K562 (cell line): ENCODE measurements around the gene ARL13B. TPM values are rescaled to one million over a fixed set of nuclear protein-coding genes. Genes with fewer than 3 reads are reported as not detected.

Experiments
- ATF1 ChIP-seq, 2 experiments: fragments of 450-650 bp in 1 of 2; IDR thresholded peaks; 2 replicates each; pipeline ENCODE4 v1.6.1; 2016; ENCODE audit warnings: missing compliant biosample characterization in 1 of 2, missing genetic modification characterization in 1 of 2
- CBX1 ChIP-seq: sonication (generic); IDR thresholded peaks from 2 replicates; pipeline ENCODE4 v1.6.1; 2016; ENCODE audit warnings: antibody characterized with exemption, low read depth, mild to moderate bottlenecking
- CHD1 ChIP-seq: fragments of 200-600 bp; sonication (generic); IDR thresholded peaks from one replicate; pipeline ENCODE4 v1.6.1; 2012; ENCODE audit warnings: mild to moderate bottlenecking, moderate library complexity, low read length, inconsistent platforms
- CREB1 ChIP-seq, 2 experiments: sonication (generic) in 1 of 2; formaldehyde crosslinking in 1 of 2; IDR thresholded peaks; 2 replicates each; pipeline versions ENCODE4 v1.6.1 to v1.8.0; 2012 to 2022; ENCODE audit warnings: inconsistent platforms in 1 of 2, mild to moderate bottlenecking in 1 of 2, missing genetic modification reagents in 1 of 2, moderate library complexity in 1 of 2
- E2F3 ChIP-seq: fragments of 250-450 bp; sonication (Bioruptor Pico); IDR thresholded peaks from 2 replicates; pipeline ENCODE4 v1.4.0; 2020; ENCODE audit warnings: mild to moderate bottlenecking
- EP300 ChIP-seq: IDR thresholded peaks from 2 replicates; pipeline ENCODE4 v1.6.1; 2012; ENCODE audit warnings: low read length, improper control_type of control experiment
- FOXP1 ChIP-seq: sonication (generic); formaldehyde crosslinking; IDR thresholded peaks from 2 replicates; pipeline ENCODE4 v1.8.0; 2022; ENCODE audit warnings: mild to moderate bottlenecking, missing genetic modification reagents
- HCFC1 ChIP-seq: IDR thresholded peaks from 2 replicates; pipeline ENCODE4 v1.6.1; 2012; ENCODE audit warnings: low read depth, low read length, improper control_type of control experiment
- MTA3 ChIP-seq: fragments of 450-650 bp; formaldehyde crosslinking; IDR thresholded peaks from 2 replicates; pipeline ENCODE4 v1.6.1; 2017; ENCODE audit warnings: mild to moderate bottlenecking, borderline replicate concordance
- NELFE ChIP-seq: IDR thresholded peaks from 2 replicates; pipeline ENCODE4 v1.6.1; 2011; ENCODE audit warnings: mild to moderate bottlenecking; ENCODE audit not compliant: insufficient read depth, insufficient read length
- PPARD ChIP-seq: fragments of 250-450 bp; sonication (Bioruptor Pico); IDR thresholded peaks from 2 replicates; pipeline ENCODE4 v1.8.0; 2022; ENCODE audit warnings: inconsistent platforms, mild to moderate bottlenecking, moderate library complexity
- RBM22 ChIP-seq: fragments of 200-400 bp; formaldehyde crosslinking; IDR thresholded peaks from 2 replicates; pipeline ENCODE4 v1.6.1; 2018; ENCODE audit warnings: low read length, low read depth; ENCODE audit not compliant: poor library complexity, severe bottlenecking
- RFX7 ChIP-seq: fragments of 250-450 bp; sonication (Bioruptor Pico); IDR thresholded peaks from 2 replicates; pipeline ENCODE4 v1.5.1; 2021; ENCODE audit warnings: mild to moderate bottlenecking
- SAFB ChIP-seq: fragments of 200-400 bp; formaldehyde crosslinking; IDR thresholded peaks from 2 replicates; pipeline ENCODE4 v1.6.1; 2017; ENCODE audit warnings: low read depth, low read length, borderline replicate concordance
- SUPT5H ChIP-seq: fragments of 450-650 bp; IDR thresholded peaks from 2 replicates; pipeline ENCODE4 v1.6.1; 2016
- ZBTB17 ChIP-seq: fragments of 450-650 bp; formaldehyde crosslinking; IDR thresholded peaks from 2 replicates; pipeline ENCODE4 v1.4.0; 2020; ENCODE audit warnings: mild to moderate bottlenecking
- ZNF121 ChIP-seq: sonication (generic); formaldehyde crosslinking; conservative IDR thresholded peaks from 2 replicates; pipeline ENCODE4 v1.8.0; 2022; ENCODE audit warnings: missing genetic modification reagents
- ZNF76 ChIP-seq: fragments of 250-450 bp; sonication (Bioruptor Pico); IDR thresholded peaks from 2 replicates; pipeline ENCODE4 v1.4.0; 2020; ENCODE audit warnings: mild to moderate bottlenecking, moderate library complexity, borderline replicate concordance
- polyA plus RNA-seq, 8 experiments: library from polyadenylated mRNA; depleted of rRNA in 4 of 8; stranded (reverse) in 5 of 8; unstranded in 3 of 8; fragments of >200 nt; fragmentation: Nextera tagmentation in 2 of 8; fragmentation: Illumina TruSeq in 1 of 8; extraction: Ambion mirVana in 2 of 8; extraction: Trizol in 1 of 8; gene quantifications; 2 replicates each; pipeline versions ENCODE4 v1.2.1 to v1.2.3, GENCODE V29; 2011 to 2014; ENCODE audit warnings: inconsistent platforms in 1 of 8, missing spikeins in 1 of 8
- total RNA-seq, 7 experiments: library from RNA; depleted of rRNA in 6 of 7; stranded (reverse); fragments of >200 nt in 6 of 7; fragmentation: Illumina TruSeq in 2 of 7; extraction: Trizol in 2 of 7; gene quantifications; 2 replicates each; pipeline versions ENCODE4 v1.2.1 to v1.2.3, GENCODE V29; 2011 to 2021; ENCODE audit warnings: low replicate concordance in 1 of 7
- TF ChIP-seq, protein P1 (sequence below): fragments of 450-650 bp; formaldehyde crosslinking; IDR thresholded peaks from 2 replicates; pipeline ENCODE4 v1.4.0; 2022; ENCODE audit warnings: missing genetic modification characterization
- TF ChIP-seq, protein P2 (sequence below): sonication (generic); formaldehyde crosslinking; IDR thresholded peaks from 2 replicates; pipeline ENCODE4 v1.8.0; 2022; ENCODE audit warnings: missing genetic modification reagents, mild to moderate bottlenecking, moderate library complexity, borderline replicate concordance
- TF ChIP-seq, protein P3 (sequence below): fragments of 200-800 bp; sonication (Bioruptor generic); IDR thresholded peaks from 2 replicates; pipeline ENCODE4 v1.6.1; 2017; ENCODE audit warnings: missing genetic modification characterization, missing compliant biosample characterization
- TF ChIP-seq, protein P4 (sequence below): fragments of 450-650 bp; conservative IDR thresholded peaks from 2 replicates; pipeline ENCODE4 v1.6.1; 2016; ENCODE audit warnings: missing genetic modification characterization, low read depth, mild to moderate bottlenecking, control low read depth, missing compliant biosample characterization

ARL13B gene
- total and polyA plus RNA-seq, 9 of the 15 experiments (the other 6 are each of a cell fraction or from before 2014, with no cell fraction given) = 4.1 to 16.9 (median 12.2) TPM

DNA sequence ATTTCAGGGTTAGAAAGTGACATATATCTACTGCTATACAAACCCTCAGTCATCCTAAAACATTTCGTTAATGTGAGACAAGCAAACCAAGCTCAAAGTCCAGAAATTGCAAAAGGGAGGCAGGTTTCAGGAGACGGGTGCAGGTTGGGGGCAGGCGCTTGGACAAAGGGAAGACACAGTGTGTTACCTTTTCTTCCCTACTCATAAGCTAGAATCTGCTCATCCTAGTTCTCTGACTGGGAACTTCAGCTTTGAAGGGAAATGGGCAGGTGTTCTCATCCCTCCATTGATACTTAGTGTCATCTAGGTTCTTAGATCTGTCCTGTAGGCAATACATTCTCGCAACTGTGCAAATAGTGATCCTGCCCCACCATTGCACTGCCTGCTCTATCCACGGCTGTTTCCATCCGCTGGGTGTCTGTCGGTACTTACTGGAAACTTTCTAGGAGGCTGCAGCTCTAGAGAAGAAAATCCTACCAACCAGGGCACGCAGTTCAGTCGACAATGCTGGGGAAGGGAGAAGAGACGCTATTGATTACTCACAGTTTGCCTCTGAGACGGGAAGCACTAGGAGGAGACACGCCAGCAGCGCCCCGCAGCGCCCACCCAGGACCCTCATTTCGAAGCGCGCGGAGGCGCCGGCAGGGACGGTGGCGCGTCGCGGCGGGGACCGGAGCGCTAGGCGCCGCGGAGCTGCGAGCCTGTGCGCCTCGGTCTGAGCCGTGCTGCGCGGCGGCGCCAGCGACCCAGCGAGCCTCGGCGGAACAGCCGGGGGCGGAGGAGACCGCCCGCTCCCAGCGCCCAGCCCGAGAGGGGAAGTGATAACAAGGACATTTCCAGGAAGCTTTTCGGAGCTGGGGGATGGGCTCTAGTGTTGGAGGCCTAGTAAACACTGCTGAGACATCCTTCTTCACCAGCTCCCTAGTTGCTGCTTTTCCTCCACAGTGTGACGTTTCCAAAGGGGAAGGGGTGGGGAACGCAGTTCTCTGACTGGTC lies 6.5 kb upstream of the ARL13B start, which contains the start of gene PROS1 (continued):
- TF ChIP-seq, protein P1, sequence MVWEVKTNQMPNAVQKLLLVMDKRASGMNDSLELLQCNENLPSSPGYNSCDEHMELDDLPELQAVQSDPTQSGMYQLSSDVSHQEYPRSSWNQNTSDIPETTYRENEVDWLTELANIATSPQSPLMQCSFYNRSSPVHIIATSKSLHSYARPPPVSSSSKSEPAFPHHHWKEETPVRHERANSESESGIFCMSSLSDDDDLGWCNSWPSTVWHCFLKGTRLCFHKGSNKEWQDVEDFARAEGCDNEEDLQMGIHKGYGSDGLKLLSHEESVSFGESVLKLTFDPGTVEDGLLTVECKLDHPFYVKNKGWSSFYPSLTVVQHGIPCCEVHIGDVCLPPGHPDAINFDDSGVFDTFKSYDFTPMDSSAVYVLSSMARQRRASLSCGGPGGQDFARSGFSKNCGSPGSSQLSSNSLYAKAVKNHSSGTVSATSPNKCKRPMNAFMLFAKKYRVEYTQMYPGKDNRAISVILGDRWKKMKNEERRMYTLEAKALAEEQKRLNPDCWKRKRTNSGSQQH = no peak
- TF ChIP-seq ZNF121 (CRISPR knock-in tag) (no peak), ZBTB17 (CRISPR knock-in tag) (no peak), CREB1 (IDR thresholded peaks at IDR 0.05) (no peak; the same call in 1 of the 2 replicates), CREB1 (CRISPR knock-in tag; IDR thresholded peaks at IDR 0.05) (no peak), PPARD (CRISPR knock-in tag) (no peak), CBX1 (peak; percentile 81), ATF1 (CRISPR knock-in tag; IDR thresholded peaks at IDR 0.05) (no peak), ATF1 (tag; IDR thresholded peaks at IDR 0.05) (peak; percentile 76), NELFE (no peak), CHD1 (peak; percentile 53), RBM22 (no peak), MTA3 (peak; percentile 78; the same call in 1 of the 2 replicates), FOXP1 (CRISPR knock-in tag) (peak; percentile 80; the same call in 1 of the 2 replicates), HCFC1 (0 out of 2 replicates have a peak, but pooled peaks have one; percentile 31), SUPT5H (peak; percentile 45; the same call in 1 of the 2 replicates), EP300 (peak; percentile 66; the same call in 1 of the 2 replicates), SAFB (no peak), E2F3 (CRISPR knock-in tag) (no peak), RFX7 (CRISPR knock-in tag) (no peak), ZNF76 (CRISPR knock-in tag) (no peak)
- TF ChIP-seq, protein P2, sequence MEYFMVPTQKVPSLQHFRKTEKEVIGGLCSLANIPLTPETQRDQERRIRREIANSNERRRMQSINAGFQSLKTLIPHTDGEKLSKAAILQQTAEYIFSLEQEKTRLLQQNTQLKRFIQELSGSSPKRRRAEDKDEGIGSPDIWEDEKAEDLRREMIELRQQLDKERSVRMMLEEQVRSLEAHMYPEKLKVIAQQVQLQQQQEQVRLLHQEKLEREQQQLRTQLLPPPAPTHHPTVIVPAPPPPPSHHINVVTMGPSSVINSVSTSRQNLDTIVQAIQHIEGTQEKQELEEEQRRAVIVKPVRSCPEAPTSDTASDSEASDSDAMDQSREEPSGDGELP = peak; percentile 54; the same call in 1 of the 2 replicates
- TF ChIP-seq, protein P3, sequence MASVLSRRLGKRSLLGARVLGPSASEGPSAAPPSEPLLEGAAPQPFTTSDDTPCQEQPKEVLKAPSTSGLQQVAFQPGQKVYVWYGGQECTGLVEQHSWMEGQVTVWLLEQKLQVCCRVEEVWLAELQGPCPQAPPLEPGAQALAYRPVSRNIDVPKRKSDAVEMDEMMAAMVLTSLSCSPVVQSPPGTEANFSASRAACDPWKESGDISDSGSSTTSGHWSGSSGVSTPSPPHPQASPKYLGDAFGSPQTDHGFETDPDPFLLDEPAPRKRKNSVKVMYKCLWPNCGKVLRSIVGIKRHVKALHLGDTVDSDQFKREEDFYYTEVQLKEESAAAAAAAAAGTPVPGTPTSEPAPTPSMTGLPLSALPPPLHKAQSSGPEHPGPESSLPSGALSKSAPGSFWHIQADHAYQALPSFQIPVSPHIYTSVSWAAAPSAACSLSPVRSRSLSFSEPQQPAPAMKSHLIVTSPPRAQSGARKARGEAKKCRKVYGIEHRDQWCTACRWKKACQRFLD (CRISPR knock-in tag) = no peak
- TF ChIP-seq, protein P4, sequence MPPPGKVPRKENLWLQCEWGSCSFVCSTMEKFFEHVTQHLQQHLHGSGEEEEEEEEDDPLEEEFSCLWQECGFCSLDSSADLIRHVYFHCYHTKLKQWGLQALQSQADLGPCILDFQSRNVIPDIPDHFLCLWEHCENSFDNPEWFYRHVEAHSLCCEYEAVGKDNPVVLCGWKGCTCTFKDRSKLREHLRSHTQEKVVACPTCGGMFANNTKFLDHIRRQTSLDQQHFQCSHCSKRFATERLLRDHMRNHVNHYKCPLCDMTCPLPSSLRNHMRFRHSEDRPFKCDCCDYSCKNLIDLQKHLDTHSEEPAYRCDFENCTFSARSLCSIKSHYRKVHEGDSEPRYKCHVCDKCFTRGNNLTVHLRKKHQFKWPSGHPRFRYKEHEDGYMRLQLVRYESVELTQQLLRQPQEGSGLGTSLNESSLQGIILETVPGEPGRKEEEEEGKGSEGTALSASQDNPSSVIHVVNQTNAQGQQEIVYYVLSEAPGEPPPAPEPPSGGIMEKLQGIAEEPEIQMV (tag) = no peak
